ENCODE results near the gene LAMA3.

Gene LAMA3

DNA sequence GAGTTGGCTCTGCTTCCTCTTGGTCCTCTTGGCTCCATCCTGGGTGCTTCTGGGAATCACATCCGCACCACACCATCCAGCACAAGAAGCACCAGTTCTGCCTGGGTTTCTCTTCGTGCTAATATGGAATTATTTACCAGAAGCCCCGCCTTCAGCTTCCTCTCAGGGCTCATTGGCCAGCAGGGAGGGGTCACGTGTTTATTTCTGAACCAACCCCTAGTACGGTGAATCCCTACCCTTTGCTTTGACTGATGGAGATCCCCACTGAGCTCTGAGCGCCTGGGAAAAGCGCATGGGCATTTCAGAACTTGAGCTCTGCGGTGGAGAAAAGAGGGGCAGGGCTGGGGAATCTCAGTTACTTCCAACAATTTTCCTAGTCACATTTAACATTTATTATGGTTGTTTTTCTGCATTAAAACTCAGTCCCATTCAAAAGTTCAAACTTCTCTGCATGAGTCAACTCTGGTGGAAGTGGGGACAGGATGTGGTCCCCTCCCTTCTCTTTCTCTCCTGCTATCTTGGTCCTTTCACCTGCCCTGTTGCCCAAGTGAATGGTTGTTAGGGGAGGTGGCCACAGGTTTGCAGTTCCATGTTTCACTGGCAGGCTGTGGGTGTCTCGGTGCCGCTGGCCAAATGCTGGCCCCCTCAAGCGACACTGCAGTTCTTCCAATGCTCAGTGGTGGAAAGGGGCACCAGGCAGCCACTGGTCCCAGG lies 248.9 kb downstream of the LAMA3 start:
- DNase-seq (ENCODE audit: low read depth), result no peak

DNA sequence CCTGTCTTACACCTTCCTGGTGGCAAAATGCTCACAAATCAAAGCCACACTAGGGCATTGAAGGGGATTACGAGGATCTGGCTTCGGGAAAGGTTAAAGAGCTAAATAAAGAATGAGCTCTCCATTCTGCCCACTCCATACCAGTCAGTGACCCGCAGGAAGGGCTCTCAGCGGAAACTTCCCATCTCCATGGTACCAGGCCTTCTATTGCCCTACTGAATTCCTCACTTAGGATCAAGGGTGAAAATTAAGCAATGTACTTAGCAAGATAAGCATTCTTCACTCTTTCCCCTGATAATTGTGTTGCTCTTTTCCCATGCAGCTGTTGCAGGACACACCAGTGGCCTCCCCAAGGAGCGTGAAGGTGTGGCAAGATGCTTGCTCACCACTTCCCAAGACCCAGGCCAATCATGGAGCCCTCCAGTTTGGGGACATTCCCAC lies 249.7 kb downstream of the LAMA3 start:
- no peak for DNase-seq (ENCODE audit: low read depth)

DNA sequence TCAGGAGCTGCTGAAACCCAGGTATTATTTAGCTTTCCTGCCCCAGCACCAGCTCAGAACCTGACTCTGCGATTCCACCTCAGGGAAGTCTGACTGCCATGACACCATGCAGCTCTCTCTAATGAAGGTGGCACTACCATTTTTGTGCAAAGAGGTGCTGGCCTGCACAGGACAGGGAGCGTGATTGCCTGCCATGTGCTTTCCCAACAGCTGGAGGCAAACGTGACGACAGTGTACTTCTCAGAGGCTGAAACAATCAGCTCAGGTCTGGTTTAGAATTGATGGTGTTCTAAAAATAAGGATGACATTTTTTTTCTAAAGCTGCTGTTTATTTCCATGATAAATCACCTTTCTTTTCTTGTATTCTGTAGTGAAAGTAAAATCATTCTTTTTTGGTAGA lies 250.1 kb downstream of the LAMA3 start:
- DNase-seq (ENCODE audit: low read depth), result no peak

DNA sequence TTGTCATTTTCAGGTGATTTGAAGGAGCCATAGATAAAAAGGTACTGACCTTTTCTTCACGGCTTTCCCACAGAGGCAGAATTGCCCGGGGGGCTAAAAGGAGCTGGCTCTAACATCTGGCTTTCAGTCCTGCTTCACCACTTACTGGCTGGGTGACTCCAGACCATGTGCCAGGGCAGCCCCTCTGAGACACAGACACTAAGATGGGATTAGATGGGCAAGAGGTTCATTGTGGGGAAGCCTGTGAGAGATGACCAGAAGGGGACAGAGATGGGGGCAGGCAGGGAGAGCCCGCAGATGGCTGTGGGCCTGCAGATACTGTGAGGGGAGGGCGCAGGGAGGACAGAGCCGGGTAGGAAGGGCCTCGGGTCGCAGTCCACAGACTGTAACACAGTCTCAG lies 250.6 kb downstream of the LAMA3 start:
- no peak for DNase-seq (ENCODE audit: low read depth)

DNA sequence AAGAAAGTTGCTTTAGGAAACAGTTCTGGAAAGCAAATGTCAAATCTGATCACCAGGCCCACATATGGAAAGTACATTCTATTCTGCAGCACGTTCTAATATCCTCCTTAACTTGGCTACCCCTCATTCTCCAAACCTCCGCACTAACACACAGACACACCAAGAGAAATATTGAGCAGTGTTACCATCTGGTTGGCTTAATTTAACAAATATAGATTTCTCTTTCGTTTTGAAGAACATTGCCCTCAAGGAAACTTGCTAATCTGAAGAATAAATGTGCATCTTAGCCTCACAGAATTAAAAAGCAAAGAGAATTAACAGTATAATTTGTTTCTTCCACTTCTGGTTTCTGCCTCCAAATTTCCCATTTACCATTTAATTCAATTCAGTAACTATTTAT lies 252.5 kb downstream of the LAMA3 start:
- no peak for DNase-seq (ENCODE audit: low read depth)

DNA sequence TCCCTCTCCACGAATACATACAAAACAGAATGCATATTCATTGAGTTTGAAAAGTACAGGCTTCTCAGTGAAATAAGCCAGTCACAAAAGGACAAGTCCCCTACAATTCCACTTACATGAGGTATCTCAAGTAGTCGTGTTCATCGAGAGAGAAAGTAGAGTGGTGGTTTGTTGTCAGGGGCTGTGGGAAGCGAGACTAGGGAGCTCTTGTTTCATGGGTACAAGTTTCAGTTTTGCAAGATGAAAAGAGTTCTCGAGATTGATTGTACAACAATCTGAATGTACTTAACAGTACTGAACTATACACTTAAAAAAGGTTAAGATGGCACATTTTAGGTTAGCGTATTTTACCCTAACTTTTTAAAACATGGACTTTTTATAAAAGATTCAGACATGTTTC lies 253.9 kb downstream of the LAMA3 start:
- no peak for DNase-seq (ENCODE audit: low read depth)

DNA sequence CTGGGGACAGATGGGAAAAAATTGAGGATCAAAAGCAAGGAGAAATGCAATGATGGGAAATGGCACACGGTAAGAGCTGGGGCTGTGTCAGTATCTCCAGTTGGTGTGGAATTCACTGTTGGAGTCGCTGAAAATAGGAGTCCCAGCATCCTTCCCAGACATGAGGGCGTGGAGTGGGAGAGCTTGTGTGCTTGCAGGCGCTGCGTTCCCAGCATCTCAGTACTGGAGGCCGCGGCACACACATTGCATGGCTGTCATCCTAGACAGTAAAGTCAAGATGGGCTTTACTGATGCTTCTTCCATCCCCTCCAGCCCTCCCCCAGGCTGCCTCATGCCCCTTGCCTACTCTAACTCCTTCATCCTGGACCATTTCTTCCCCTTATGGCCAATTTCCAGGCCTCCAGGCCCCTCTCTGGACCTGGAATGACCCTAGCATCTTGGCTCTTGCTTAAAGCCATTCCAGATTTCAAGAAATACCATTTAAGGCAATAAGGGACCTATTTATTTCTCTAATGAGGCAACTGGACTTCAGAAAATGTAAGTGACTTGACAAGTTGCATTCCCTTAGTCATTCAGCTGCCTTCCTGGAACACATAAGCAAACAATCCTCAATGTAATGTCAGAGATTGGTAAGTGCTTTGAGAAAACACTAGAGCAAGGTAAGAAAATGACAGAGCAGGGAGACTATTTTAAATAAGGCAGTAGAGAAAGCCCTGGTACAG lies 254.8 kb downstream of the LAMA3 start:
- DNase-seq (ENCODE audit: low read depth), result no peak

DNA sequence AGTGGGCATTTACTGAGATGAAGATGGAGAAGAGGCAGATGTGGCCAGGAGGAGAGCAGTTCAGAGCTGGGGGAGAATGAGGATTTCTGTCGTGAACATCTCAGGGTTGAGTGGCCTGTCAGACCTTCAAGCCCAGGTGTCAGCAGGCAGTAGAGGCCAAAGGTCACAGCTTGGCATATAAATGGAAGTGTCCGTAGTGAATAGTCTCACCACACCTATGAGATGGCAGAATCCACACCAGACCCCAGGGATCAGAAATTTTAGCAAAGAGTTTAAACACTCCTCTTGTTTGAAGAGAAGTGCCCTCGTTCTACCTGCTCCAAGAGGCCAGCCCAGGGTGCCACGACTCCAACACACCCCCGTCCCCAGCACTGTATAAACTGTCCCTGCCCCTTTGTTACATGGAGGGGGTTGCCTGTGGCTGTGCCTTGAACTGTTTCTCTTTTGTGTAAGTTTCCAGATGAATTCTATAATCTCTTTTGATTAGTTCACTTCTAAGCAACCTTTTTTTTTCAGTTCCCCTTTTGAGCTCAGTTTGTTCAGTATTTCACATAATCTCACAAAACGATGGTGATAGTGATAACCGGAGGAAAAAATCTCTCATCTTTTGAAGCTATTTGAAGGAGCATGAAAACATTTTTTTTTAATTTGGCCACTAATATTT lies 256.3 kb downstream of the LAMA3 start:
- no peak for DNase-seq (ENCODE audit: low read depth)

DNA sequence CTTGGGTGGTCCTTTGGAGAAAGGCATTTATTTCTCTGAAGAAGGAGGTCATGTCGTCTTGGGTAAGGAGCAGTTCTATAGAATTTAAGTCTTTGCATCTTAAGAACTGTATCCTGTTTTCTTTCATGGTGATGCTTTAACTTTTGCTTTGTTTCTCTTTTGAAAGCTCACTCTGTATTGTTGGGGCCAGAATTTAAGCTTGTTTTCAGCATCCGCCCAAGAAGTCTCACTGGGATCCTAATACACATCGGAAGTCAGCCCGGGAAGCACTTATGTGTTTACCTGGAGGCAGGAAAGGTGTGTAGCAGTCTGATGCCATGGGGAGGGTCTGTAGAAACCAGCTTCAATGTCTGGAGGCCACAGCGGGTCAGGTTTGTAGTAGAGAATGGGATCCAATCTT lies 260.6 kb downstream of the LAMA3 start:
- DNase-seq (ENCODE audit: low read depth), result no peak

DNA sequence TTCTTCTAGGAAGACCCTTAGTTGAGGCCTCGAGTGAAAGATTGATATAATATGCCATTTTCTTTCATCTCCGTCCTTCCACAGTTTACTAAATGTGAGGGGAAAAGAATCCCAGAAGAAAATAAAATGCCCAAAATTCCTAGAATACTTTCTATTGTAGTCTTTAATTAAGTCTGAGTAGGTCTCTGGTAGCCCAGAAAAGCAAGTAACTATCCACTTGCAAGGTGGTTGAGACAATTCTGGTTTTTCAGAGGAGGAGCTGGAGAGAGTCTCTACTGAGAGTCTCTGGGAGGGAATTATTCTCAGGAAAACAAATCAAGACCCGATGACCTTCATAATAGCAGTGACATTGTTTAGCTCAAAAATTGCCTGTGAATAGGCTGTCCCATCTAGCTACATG lies 261.4 kb downstream of the LAMA3 start:
- no peak for DNase-seq (ENCODE audit: low read depth)

DNA sequence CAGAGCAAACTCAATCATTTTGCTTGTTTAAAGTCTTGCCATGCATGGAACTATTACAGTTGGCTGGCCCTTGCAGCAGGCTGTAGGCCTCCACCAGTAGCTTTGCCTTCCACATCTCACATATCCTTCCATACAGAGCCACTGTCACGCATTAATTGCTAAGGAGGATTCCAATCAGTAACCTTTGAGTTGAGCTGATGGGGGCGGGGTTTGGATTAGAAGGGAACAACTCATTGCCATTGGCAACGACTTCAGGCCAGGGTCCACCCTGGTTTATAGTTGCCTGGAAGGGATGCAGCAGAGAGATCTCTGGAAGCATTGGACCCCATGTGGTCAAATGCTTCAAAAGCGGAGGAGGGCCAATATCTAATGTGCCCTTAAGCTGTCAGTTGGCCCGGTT lies 262.0 kb downstream of the LAMA3 start:
- DNase-seq (ENCODE audit: low read depth), result no peak

DNA sequence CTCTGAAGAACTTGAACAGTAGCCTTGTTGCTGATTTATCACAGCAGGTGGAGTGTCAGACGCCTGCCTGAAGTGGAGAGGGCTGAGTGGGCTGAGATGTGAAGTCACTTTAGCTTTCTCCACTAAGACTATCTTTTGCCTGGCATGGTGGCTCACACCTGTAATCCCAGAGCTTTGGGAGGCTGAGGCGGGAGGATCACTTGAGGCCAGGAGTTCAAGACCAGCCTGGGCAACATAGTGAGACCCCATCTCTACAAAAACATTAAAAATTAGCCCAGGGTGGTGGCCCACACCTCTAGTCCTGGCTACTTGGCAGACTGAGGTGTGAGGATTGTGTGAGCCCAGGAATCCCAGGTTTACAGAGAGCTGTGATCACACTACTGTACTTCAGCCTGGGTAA lies 264.7 kb downstream of the LAMA3 start:
- DNase-seq (ENCODE audit: low read depth), result no peak

DNA sequence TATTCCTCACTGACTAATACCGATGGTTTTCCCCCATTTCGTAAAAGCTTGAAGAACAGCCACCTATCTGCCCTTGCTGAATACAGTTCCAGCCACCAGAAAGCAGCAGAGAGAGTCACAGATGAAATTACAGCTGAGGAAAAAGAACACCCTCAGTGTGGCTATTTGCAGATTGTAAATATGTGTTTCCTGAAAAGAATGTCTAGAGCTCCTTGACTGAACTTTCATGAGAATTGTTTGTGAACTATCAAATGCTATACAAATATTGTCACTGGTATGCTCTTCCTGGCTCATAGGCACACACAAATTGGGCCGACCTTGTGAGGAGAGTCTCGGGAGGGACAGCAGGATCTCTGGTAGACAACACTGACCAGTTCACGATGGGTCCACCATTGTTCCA lies 267.2 kb downstream of the LAMA3 start:
- DNase-seq (ENCODE audit: low read depth), result no peak

DNA sequence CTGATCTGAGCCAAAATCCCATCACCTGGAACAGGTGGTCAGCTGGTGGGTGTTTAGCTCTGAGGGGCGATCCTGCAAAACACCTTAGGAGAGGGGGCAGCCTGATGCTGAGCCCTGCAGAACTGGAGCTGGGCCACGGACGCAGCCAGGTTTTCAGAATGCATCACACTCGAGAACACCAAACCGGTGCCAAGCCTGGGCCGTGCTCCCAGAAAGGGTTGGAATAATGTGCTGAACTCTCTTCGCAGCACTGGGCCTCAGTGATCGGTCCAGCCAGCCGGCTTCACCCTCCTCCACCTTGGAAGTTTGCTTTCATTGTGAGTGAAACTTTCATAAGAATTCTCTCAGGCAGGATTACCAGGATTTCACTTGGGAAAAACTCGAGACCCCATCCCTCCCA lies 268.8 kb downstream of the LAMA3 start:
- DNase-seq (ENCODE audit: low read depth), result no peak

DNA sequence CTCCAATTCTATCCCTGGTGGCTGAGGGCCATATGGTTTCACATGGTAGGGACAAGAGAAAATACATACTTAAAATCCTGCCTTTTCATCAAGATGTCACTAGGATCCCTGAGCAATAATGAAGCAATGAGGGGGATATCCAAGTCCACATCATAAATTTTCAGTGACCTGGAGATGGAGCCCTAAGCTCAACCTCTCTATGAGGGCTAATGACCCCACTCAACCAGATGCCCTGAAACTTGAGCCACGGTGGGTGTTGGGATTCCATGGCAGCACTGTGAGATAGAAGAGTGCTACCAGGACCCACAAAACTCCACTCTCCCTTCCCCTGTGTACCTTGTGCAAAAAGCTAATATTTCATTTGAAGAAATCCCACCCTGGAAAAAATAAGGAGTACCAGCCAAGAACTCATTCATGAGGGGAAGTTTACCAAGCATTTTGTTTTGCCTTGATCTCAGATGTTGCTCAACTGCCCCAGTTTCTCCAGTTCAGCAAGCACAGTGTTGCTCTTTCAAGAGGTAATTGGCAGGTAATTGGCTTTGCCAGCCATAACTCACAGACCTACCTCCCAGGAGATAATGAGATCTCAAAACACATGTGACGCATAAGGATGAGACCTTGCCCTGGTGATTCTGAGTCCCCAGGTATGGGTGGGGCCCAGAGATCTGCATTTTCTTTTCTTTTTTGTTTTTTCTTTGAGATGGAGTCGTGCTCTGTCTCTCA lies 274.4 kb downstream of the LAMA3 start:
- no peak for DNase-seq (ENCODE audit: low read depth)

DNA sequence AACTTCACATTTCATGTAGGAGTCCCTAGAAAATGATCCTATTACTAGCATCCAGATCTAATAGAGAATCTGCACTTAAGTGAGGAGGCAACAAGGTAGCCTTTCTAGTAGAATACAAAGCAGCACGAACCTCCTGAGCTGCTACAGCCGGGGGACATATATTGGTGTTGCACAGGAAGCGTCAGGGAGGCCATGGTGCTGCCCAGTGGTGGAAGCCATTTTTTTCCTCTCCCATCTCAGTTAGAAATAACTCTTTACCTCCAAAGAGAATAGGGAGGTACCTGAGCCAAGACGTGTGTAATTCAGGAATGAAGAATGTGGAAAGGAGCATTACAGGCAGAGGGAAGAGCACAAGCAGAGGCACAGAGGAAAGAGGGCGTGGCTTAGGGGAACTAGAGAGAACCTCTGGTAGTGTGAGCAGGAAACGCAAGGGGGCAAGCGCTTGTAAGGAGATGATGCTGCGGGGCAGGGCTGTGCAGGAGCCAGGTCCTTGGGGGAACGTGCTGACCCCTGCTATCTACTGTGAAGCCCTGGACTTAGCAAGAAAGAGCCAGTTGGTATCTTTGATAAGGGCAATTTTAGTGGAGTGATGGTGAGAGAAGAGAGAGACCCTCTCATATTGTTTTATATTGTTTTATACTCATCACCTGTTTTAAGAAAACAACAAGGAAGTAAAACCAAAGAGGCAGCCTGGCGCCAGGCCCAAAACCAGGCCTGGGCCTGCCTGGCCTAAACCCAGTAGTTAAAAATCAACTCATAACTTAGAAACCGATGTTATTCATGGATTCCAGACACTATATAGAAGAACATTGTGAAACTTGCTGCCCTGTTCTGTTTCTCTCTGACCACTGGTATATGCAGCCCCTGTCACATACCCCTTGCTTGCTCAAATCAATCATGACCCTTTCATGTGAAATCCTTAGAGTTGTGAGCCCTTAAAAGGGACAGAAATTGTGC lies 275.3 kb downstream of the LAMA3 start:
- peak; percentile 7 for DNase-seq (ENCODE audit: low read depth)

DNA sequence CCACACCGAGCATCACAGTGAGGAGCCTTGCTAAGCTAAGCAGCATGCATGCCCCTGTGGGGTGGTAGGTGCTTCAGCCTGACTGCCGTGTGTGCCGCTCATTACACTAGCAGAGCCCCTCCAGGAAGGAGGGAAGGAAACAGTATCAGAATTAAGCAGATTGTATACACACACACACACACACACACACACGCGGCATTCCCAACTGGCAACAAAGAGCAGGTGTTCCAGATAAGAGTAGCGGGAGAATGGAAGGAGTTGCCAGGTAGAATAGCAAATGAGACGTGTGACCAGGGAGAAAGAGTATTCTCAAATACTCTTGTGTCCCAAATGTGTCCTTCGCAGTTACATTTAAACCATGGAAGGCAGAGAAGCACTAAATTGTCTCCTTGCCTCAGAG lies 277.7 kb downstream of the LAMA3 start:
- DNase-seq (ENCODE audit: low read depth), result no peak

DNA sequence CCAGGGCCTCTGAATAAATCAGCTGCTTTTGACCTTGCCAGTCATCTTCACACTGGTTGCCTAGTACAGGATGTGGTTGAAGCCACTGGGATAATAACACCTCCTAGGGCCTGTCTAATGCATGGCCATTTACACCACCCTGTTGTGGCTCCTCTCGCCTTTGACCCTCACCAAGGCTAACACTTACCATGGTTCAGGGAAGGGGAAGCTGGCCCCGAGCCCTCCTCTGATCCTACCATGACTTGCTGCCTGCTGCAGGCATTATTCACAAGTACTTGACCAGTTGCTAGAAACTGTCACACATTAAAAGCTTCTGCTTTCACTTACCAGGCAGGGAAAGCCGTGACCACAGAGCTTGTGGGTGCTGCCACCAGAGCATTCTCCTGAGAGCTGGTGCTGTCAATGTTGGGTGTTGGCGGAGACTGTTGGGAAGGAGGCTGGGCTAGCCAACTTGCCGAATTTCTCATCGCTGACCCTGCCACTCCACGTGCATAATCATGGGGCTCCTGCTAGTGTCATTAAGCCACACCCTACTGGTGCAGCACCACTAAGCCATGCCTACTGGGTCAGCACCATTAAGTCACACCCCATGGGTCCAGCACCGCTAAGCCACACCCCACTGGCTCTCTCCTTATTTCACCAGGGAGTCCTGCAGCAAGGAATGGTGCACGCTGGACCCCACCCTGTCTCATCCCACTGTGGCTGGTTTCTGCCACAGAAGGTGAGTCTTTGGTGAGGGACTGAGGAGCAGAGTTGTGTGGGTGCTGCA lies 278.3 kb downstream of the LAMA3 start:
- no peak for DNase-seq (ENCODE audit: low read depth)

DNA sequence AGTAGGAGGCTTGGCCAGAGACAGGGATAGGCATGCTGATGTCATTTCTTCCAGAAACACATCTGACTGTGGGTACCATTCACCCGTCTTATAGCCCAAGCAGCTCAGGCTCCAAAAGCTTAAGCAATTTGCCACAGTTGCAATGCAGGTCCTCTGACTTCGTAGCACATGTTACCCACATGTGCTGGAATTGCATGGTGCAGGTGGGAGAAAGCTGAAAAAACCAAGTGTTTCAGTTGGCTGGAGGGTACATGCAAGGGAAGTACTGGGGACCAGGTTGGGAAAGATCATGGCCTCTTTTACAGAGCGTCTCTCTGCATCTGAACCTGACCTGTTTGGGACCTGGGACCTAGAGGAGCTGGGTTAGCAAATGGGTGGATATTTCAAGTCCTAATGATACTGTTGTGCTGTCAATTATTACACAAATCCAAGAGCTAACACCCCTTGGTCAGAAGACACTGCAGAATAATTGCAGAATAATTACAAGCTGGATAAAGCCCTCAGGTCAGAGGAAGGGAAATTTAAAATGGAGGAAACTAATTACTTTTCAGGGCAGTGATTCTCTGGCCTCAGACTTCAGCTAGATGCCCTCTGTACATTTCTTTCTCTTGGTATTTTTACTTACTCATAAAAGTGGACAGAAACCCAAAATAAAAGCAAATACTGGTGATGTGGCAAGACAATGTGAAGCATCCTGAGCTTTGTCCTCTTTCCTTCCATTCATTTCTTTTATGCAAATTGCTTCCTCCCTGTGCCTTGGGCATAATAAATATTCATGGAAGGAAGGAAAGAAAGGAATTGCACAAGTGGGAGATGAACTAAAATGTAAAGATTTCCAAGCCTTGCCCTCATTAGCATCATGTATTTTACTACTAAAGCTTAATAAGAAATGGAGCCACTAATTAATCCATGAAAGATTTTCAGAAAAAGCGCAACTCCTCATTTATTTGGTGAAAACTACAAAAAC lies 279.7 kb downstream of the LAMA3 start:
- DNase-seq (ENCODE audit: low read depth), result no peak

DNA sequence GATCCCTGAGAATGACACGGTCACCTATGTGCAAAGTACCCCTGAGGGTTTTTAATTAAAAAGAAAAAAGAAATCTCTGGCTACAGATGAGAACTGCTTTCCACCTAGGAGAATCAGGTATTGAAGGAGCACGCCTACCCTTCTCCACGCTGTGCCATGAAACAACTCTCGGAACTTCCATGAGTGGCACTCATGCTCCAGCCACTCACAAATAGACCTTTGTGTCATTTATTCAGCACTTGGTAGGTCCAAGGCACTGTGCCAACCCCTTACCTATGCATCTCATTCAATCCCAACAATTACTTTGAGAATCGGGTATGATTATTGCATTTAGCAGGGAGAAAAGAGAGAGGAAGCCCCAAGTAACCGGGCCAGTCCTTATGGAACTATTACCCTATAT lies 280.4 kb downstream of the LAMA3 start:
- DNase-seq (ENCODE audit: low read depth), result no peak
